GM19193 (cell line): Measurements from ENCODE around the gene ZNF503.

Experiments used
- POLR2A ChIP-seq: IDR thresholded peaks from 4 replicates; pipeline ENCODE4 v1.6.1; 2011; ENCODE audit not compliant: insufficient read depth, insufficient read length; ENCODE audit errors: extremely low read depth

Gene ZNF503

GRCh38 chr10:75403939-75404814 is 2.6 kb upstream of the ZNF503 start:
- peak; percentile 40 for TF ChIP-seq POLR2A

DNA sequence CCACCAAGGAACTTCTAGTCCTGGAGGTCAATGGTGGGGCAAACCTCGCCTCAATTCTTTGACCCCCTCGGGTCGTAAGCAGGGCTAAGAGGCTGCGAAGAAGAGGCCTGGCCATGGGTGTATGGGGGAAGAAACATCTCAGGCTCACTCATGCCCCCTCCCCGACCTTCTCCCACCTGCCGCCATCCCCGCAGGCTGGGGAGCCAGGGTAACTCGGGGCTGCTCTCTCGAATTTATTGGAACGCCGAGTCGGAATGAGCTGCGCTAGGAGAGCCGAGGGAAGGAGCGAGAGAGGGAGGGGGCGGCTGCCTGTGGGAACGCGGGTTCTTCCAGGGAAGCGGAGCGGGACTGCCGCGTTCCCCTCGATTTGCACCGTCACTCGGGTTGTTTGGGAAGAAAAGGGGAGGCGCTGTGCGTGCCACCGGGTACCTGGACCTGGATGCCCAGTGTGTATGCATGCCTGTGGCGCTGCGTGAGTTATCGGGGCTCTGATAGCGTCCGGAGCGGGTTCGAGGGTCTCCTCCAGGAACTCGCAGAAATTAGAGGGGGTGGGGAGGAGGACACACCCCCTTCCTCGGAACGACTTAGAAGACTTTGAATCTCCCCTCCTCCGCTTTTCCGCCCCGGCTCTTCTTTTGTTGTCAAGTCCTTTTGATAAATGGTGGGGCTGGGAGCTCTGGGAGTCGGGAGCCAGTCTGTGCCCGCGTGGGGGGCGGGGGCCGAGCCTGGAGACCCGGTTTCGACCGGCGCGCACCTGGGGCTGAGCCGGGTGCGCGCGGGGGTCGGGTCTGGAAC is 1.8 kb upstream of the ZNF503 start:
- no peak for TF ChIP-seq POLR2A

- peak; percentile 11 for TF ChIP-seq POLR2A
Measured at GRCh38 chr10:75402486-75403143, 1.1 kb upstream of the ZNF503 start.

DNA sequence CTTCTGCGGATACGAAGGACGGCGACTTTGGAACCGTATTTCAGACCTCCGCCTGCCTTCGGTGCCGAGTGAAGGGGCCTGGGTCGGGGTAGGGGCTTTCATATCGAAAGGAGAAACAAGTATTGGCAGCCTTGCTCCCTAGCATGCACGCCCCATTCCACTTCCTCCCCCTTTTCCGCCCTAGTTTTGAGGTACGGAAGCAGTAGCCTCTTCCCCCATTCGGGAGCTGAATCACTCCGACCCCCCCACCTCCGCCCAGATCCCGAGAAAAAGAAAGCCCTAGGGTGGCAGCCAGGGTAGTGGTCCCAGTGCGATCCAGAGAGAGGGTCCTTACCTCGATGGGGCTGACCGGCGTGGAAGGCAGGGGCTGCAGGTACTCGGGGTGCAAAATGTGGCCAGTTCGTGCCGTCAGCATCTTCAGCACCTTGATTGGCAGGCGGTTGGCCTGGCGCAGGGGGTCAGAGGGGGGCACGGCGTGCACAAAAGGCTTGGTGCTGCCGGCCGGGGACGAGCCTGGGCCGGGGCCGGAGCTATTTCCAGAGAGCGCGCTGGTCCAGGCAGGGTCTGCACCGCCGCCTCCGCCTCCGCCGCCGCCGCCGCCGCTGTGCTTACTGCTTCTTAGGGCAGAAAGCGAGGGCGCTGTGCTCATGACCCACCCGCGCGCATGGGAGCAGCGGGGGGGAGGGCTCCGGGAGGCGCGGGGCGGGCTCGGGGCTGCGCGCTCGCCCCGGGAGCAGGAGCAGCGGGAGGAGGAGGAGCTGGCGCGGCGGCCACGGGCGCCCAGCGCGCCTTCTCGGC is 594 bp downstream of the ZNF503 start:
- TF ChIP-seq POLR2A, result no peak

DNA sequence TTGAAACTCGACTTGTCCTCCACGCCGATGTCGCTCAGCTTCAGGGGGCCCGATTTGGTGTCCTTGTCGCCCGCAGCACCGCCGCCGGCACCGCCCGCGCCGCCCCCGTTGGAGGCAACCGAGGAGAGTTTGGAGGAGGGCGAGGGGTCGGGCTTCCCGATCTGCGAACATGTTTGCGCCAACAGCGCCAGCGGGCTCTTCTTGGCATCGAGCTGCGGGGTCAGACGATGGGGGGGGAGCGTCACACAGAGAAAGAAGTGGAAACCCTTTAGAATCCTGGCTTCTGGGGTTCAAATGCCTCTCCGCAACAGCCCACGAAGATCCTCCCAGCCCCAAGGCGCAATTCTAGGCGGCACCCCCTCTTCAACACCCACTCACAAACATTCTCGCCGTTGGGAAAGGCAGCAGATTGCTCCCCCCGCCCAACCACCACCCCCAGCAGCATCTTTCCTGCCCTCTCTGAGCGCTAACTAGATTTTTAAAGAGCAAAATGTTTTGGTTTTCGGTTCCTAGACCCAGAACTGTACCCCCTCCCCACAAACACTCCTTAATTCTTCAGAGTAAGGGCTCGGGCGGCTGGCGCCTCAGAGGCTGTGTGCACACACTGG is 1.3 kb downstream of the ZNF503 start:
- TF ChIP-seq POLR2A, result no peak

DNA sequence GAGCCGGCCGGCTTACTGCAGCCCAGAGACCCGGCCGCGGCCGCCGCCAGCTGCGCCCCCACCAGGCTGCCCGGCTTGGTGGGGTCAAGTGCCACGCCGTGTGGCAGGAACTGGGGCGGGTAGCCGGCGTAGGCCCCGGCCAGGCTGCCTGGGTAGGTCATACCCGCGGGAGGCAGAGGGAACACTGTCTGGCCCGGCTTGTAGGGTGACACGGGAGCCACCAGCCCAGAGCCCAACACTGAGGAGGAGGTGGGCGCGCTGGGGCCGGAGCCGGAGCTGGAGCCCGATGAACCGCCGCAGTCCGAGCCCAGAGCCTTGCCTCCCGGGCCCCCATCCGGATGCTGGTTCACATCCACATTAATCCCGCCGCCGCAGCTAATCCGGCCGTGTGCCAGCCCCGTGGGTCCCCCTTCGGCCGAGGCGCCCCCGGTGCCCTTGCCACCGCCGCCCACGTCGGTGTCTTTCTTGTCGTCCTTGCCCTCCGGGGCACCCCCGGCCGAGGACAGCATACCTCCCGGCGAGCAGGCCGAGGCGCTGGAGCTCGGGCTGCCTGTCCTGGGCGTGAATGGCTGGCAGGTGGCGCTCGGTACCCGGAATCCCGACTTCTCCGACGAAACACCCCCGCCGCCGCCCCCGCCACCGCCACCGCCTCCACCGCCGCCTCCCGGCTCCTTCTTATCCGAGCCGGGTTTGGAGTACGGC is 2.0 kb downstream of the ZNF503 start:
- no peak for TF ChIP-seq POLR2A

DNA sequence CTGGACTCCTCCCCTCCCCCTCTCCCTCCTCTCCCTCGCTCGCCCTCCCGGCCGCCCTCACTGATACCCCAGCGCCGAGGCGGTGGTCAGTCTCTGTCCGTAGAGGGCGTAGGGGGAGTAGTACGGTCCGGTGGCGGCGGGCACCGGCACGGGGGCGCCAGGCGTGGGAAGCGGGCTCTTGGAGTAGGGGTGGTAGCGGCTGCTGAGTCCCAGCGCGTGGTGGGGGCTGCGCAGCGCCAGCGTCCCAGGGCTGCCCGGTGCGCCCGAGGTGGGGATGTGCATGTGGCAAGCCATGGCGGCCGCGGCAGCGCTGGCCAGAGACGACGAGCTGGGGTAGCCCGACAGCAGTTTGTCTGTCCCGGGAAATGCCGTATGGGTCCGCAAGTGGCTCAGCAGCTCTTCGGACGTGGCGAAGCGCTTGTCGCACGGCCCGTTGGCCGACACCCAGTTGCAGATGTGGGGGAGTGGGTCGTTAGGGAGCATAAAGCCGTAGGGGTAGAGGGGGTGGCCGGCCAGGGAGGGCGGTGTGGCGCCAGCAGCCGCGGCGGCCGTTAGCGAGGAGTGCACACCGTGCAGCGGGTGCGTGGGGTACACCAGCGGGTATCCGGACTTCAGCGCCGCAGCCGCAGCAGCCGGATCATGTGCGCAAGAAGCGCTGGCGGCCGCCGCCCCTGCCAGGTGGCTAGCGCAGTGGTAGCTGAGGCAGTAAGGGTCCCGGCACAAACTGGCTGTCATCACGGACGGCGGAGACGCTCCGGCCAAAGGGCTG is 2.7 kb downstream of the ZNF503 start:
- no peak for TF ChIP-seq POLR2A

DNA sequence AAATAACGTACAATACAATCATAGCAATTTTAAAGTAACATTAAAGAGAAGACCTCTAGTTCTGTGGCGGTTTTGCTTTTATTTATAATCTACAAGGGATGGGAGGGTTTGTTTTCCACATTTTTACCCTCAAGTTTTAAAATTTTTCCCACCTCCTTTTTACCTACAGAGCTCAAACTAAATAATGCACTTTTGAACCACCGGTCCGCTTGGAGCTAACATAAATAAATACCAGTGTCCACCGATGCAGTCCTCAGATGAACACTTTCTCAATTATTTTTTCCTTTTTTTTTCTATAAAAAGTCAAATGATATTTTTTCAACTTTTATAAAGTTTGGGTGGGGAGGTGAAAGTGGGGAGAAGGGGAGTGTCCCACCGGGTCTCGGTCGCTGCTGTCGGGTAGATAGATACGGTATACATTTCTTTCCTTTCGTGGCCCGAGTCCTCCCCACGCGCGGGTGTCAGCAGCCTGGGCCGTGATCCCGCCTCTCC is 3.3 kb downstream of the ZNF503 start:
- TF ChIP-seq POLR2A, result no peak

- no peak for TF ChIP-seq POLR2A
Measured at GRCh38 chr10:75397496-75398199, 3.9 kb downstream of the ZNF503 start.

GRCh38 chr10:75396631-75397495 is 4.7 kb downstream of the ZNF503 start:
- no peak for TF ChIP-seq POLR2A

- TF ChIP-seq POLR2A, result no peak
Measured at GRCh38 chr10:75395932-75396630, 5.5 kb downstream of the ZNF503 start.
